Sciatic nerve (tissue), 2 donors: ENCODE data around the gene LEFTY2. TPM values are rescaled to one million over a fixed set of nuclear protein-coding genes. Genes with fewer than 3 reads are reported as not detected.
A peak's percentile ranks its signal among the peaks of the same experiment; 100 is the strongest.
"Not testable (repeated sequence)": the region's sequence is repeated elsewhere in the genome, so short reads cannot be mapped to it uniquely, and the experiment has no call there.

ENCODE experiments used
- ATAC-seq: fragments of 200-7000 bp; cut with Tn5 transposase; one replicate; pipeline ENCODE4 v1.9.1; 2020; ENCODE audit warnings: mild to moderate bottlenecking, moderate library complexity
- DNase-seq: peaks from one replicate; pipeline ENCODE4 v3.0.0-alpha.2; 2020; ENCODE audit warnings: low spot score
- intact Hi-C: fragments of 100-400 bp; cut with DNase I; formaldehyde crosslinking; loops from one replicate; pipeline ENCODE4 v1.14.2; 2022
- total RNA-seq: library from RNA; stranded (reverse); fragmentation: NEBNext Ultra II Directional; extraction: Animal tissue kit (Norgen Biotek cat#: 25700); gene quantifications from one replicate; pipeline ENCODE4 v1.2.1, GENCODE V29; 2021
- donor health status: DM: no; HTN: no; CAD: no.
- donor health status: DM: no; HTN: no; CAD: no.

LEFTY2 gene
- total RNA-seq, 1 donor from 2014 or later, result 0.31 TPM

- DNase-seq (peak; percentile 42), ATAC-seq (no peak)
- intact Hi-C loops, result no loop called here
Measured at GRCh38 chr1:225961659-225962439, 20.8 kb upstream of the LEFTY2 start.

GRCh38 chr1:225958041-225958440 lies 17.0 kb upstream of the LEFTY2 start:
- ATAC-seq (no peak), DNase-seq (no peak)
- intact Hi-C loops, result no loop called here

- ATAC-seq (no peak), DNase-seq (no peak)
- intact Hi-C loops, result no loop called here
Measured at GRCh38 chr1:225954753-225955152, 13.7 kb upstream of the LEFTY2 start.

- DNase-seq, result no peak
- ATAC-seq, result no peak
- intact Hi-C loops, result no loop called here
Measured at GRCh38 chr1:225953315-225953714, 12.3 kb upstream of the LEFTY2 start.

GRCh38 chr1:225950905-225951497 lies 10.0 kb upstream of the LEFTY2 start:
- peak; percentile 42 for ATAC-seq
- intact Hi-C loops, result no loop called here
- DNase-seq, result no peak

GRCh38 chr1:225949041-225949440 lies 8.0 kb upstream of the LEFTY2 start:
- intact Hi-C loops, result no loop called here
- DNase-seq (no peak), ATAC-seq (no peak)

- intact Hi-C loops, result no loop called here
- ATAC-seq (no peak), DNase-seq (no peak)
Measured at GRCh38 chr1:225946803-225947202, 5.8 kb upstream of the LEFTY2 start.

- intact Hi-C loops, result no loop called here
- DNase-seq (no peak), ATAC-seq (no peak)
Measured at GRCh38 chr1:225946082-225946620, 5.1 kb upstream of the LEFTY2 start.

- no peak for ATAC-seq
- DNase-seq, result no peak
- intact Hi-C loops, result no loop called here
Measured at GRCh38 chr1:225945564-225945963, 4.5 kb upstream of the LEFTY2 start.

- ATAC-seq (no peak), DNase-seq (no peak)
- intact Hi-C loops, result no loop called here
Measured at GRCh38 chr1:225944951-225945350, 3.9 kb upstream of the LEFTY2 start.

- DNase-seq, result no peak
- intact Hi-C loops, result no loop called here
Measured at GRCh38 chr1:225944387-225944786, 3.4 kb upstream of the LEFTY2 start.

GRCh38 chr1:225943582-225943981 lies 2.6 kb upstream of the LEFTY2 start:
- DNase-seq, result no peak
- no peak for ATAC-seq
- intact Hi-C loops, result no loop called here

More at GRCh38 chr1:225944387-225944786, 3.4 kb upstream of the LEFTY2 start:
- no peak for ATAC-seq

GRCh38 chr1:225942574-225942973 lies 1.6 kb upstream of the LEFTY2 start:
- no peak for DNase-seq
- intact Hi-C loops, result no loop called here
- no peak for ATAC-seq

GRCh38 chr1:225941942-225942222 lies 862 bp upstream of the LEFTY2 start:
- intact Hi-C loops, result no loop called here
- DNase-seq, result no peak
- ATAC-seq, result no peak

- intact Hi-C loops, result no loop called here
- ATAC-seq (peak; percentile 23), DNase-seq (no peak)
Measured at GRCh38 chr1:225940385-225941151, 452 bp downstream of the LEFTY2 start.

GRCh38 chr1:225939939-225940310 lies 1.1 kb downstream of the LEFTY2 start:
- intact Hi-C loops, ATAC-seq, DNase-seq: not testable (repeated sequence)

GRCh38 chr1:225939097-225939938 lies 1.7 kb downstream of the LEFTY2 start:
- intact Hi-C loops, DNase-seq, ATAC-seq: not testable (repeated sequence)

- no peak for ATAC-seq
- intact Hi-C loops, result no loop called here
- no peak for DNase-seq
Measured at GRCh38 chr1:225937048-225937968, 3.7 kb downstream of the LEFTY2 start.
